ENCODE data around the gene FAM98B. TPM values are rescaled to one million over a fixed set of nuclear protein-coding genes. Genes with fewer than 3 reads are reported as not detected.

FAM98B gene
- total RNA-seq, 1 experiment from 2014 or later = 50.0 TPM

GRCh38 chr15:38517312-38517975 is 63.5 kb downstream of the FAM98B start:
- Histone ChIP-seq H3K79me2 (ENCODE audit: insufficient read depth, low read length) (no peaks in the 10 kb centered on the region), H2BK15ac (ENCODE audit: low read depth, low read length) (no peak overlapping the region), H3K4me1 (ENCODE audit: insufficient read depth, low read length) (peaks cover 14% of the 10 kb centered on the region; the same call in 1 of the 2 replicates), H4K8ac (replicated peaks; ENCODE audit: insufficient read length, low read depth, low read length) (no peak overlapping the region), H2BK5ac (ENCODE audit: insufficient read length, low read length) (no peak overlapping the region), H2AK5ac (ENCODE audit: insufficient read length, low read length) (no peak overlapping the region), H2BK20ac (ENCODE audit: low read depth, low read length, poor library complexity, severe bottlenecking) (no peak overlapping the region), H3K4ac (ENCODE audit: low read depth, low read length) (no peak overlapping the region), H4K91ac (ENCODE audit: insufficient read length, low read depth, low read length) (no peak overlapping the region), H3K9ac (ENCODE audit: extremely low read depth, insufficient read length, low read length) (no peak overlapping the region), H3K27me3 (ENCODE audit: insufficient read depth, low read length) (no peaks in the 10 kb centered on the region), H4K20me1 (ENCODE audit: control insufficient read depth, insufficient read depth, insufficient read length) (no peaks in the 10 kb centered on the region), H3K23ac (ENCODE audit: insufficient read length, low read depth, low read length) (no peak overlapping the region), H3K79me1 (ENCODE audit: insufficient read depth, low read depth, low read length, poor library complexity, severe bottlenecking) (no peaks in the 10 kb centered on the region), H3K27ac (ENCODE audit: insufficient read length, low read depth, low read length) (no peak overlapping the region), H3T11ph (ENCODE audit: low read length) (no peak overlapping the region), H3K4me2 (ENCODE audit: insufficient read depth, insufficient read length, low read length) (no peak overlapping the region), H2AFZ (ENCODE audit: low read length) (no peak overlapping the region), H3K23me2 (ENCODE audit: insufficient read length, low read depth, low read length, poor library complexity, severe bottlenecking) (no peaks in the 10 kb centered on the region), H3K18ac (ENCODE audit: insufficient read length, low read depth, low read length) (no peak overlapping the region), H3K9me3 (ENCODE audit: control insufficient read depth, low read depth, low read length) (no peaks in the 10 kb centered on the region), H2BK12ac (ENCODE audit: insufficient read length, low read depth, low read length) (no peak overlapping the region), H3K56ac (ENCODE audit: insufficient read length, low read depth, low read length) (no peak overlapping the region), H3K14ac (ENCODE audit: insufficient read depth, low read length) (no peak overlapping the region), H2BK120ac (ENCODE audit: low read depth, low read length, poor library complexity, severe bottlenecking) (no peak overlapping the region), H4K5ac (ENCODE audit: insufficient read length, low read depth, low read length) (no peak overlapping the region)
- Mint-ChIP-seq H3K36me3 (ENCODE audit: insufficient read depth in 1 of 3, low read depth in 3 of 3) (no peaks in the 10 kb centered on the region), H3K4me1 (peaks cover 32 to 33% of the 10 kb centered on the region in 2 experiments), H3K27me3 (ENCODE audit: low read depth) (no peaks in the 10 kb centered on the region), H3K4me3 (no peak overlapping the region), H3K9me3 (no peaks in the 10 kb centered on the region), H3K27ac (no peak overlapping the region)
- no peak for DNase-seq
- TF ChIP-seq CTCF (conservative IDR thresholded peaks at IDR 0.05) = no peak
- WGBS (ENCODE audit: extremely low coverage, insufficient read length, low lambda C conversion rate) = no CpG with 5 or more reads among the region's 2 CpGs

Measured in H9 (cell line).